ENCODE results near the gene TSR3.

DNA sequence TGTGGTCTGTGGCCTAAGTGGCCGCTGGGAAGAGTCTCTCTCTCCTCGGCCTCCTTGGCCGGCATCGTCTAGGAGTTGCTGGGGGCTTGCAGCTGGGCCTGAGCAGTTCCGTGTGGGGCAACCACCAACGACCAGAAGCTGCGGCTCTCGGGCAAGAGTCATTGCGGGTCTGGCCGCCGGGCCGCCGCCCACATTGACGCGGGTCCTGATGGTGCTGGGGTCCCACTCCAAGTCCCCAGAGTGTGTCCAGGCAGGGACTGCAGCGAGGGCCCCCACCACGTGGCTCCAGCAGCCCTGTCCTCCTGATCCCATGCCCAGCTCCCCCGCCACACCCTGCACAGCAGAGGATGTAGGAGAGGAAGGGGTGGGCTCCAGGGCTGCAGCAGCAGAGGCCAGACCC lies 31.9 kb upstream of the TSR3 start:
- TF ChIP-seq CTCF (IDR thresholded peaks at IDR 0.05), result no peak
- no peak for TF ChIP-seq EZH2 (IDR thresholded peaks at IDR 0.05; ENCODE audit: borderline replicate concordance, insufficient read depth, low read depth, low read length, poor library complexity, severe bottlenecking)

All from B cell (primary cell).